NCI-H69 (cell line): Measurements from ENCODE around the gene GOLGA8S.
"Not testable (repeated sequence)": the region's sequence is repeated elsewhere in the genome, so short reads cannot be mapped to it uniquely, and the experiment has no call there.

ENCODE experiments used
- DNase-seq: peaks from one replicate; lab custom pipeline; 2025; lab: John Stamatoyannopoulos, UW

The GOLGA8S gene

GRCh38 chr15:23397779-23398178, 43.2 kb downstream of the GOLGA8S start:
- DNase-seq, result no peak

GRCh38 chr15:23398357-23398756, 43.8 kb downstream of the GOLGA8S start:
- DNase-seq, result not testable (repeated sequence)

- not testable (repeated sequence) for DNase-seq
Measured at GRCh38 chr15:23399207-23399606, 44.7 kb downstream of the GOLGA8S start.

GRCh38 chr15:23401627-23402026, 47.1 kb downstream of the GOLGA8S start:
- DNase-seq, result no peak

GRCh38 chr15:23402140-23402539, 47.6 kb downstream of the GOLGA8S start:
- DNase-seq, result no peak

GRCh38 chr15:23402544-23402943, 48.0 kb downstream of the GOLGA8S start:
- no peak for DNase-seq

- no peak for DNase-seq
Measured at GRCh38 chr15:23403550-23403949, 49.0 kb downstream of the GOLGA8S start.

- no peak for DNase-seq
Measured at GRCh38 chr15:23411841-23412240, 57.3 kb downstream of the GOLGA8S start.

GRCh38 chr15:23412881-23413600, 58.5 kb downstream of the GOLGA8S start:
- not testable (repeated sequence) for DNase-seq
